Prostate gland (tissue), 2 donors: Measurements from ENCODE around the gene KCNK18. TPM values are rescaled to one million over a fixed set of nuclear protein-coding genes. Genes with fewer than 3 reads are reported as not detected.

ENCODE experiments used
- DNase-seq: peaks from one replicate; pipeline ENCODE4 v3.0.0-alpha.2; 2019; ENCODE audit warnings: low spot score
- H3K27ac ChIP-seq, 2 donors: fragments of 200-600 bp; sonication (generic); 2 replicates each; pipeline ENCODE4 v1.5.1; 2017 to 2019
- H3K27me3 ChIP-seq: fragments of 200-600 bp; sonication (generic); replicated peaks from 2 replicates; pipeline ENCODE4 v1.5.1; 2019; ENCODE audit not compliant: insufficient read depth
- H3K36me3 ChIP-seq, 2 donors: fragments of 200-600 bp; sonication (generic); 1 replicate in 1 of 2; 2 replicates in 1 of 2; pipeline versions ENCODE4 v1.5.1 to v1.8.1; 2017 to 2019
- H3K4me1 ChIP-seq: fragments of 200-600 bp; sonication (generic); replicated peaks from 2 replicates; pipeline ENCODE4 v1.5.1; 2019
- H3K4me3 ChIP-seq, 2 donors: fragments of 200-600 bp; sonication (generic); 2 replicates each; pipeline ENCODE4 v1.5.1; 2017 to 2019
- H3K9me3 ChIP-seq: fragments of 200-600 bp; sonication (generic); 2 replicates; pipeline ENCODE4 v1.5.1; 2017
- POLR2A ChIP-seq: fragments of 450-650 bp; IDR thresholded peaks from one replicate; pipeline ENCODE4 v1.6.1; 2016; ENCODE audit warnings: antibody characterized with exemption, mild to moderate bottlenecking
- POLR2AphosphoS5 ChIP-seq: sonication (generic); formaldehyde crosslinking; IDR thresholded peaks from one replicate; pipeline ENCODE4 v1.6.1; 2017; ENCODE audit warnings: antibody characterized with exemption
- WGBS: methylation state at CpG from one replicate; pipeline ENCODE4 v1.1.5; 2018; 5-methylcytosine and 5-hydroxymethylcytosine counted together
- intact Hi-C: fragments of 100-400 bp; cut with DNase I; formaldehyde crosslinking; loops from one replicate; pipeline ENCODE4 v1.14.2; 2022
- total RNA-seq, 2 donors: library from RNA; depleted of rRNA; stranded (reverse); fragments of >200 nt; gene quantifications; one replicate each; pipeline ENCODE4 v1.1.0, GENCODE V29; 2016
- TF ChIP-seq, protein P1 (sequence below), 4 experiments: fragments of 200-600 bp in 2 of 4; fragments of 450-650 bp in 2 of 4; sonication (generic) in 2 of 4; IDR thresholded peaks; 1 replicate in 3 of 4; 2 replicates in 1 of 4; pipeline ENCODE4 v1.5.1; 2016 to 2019; ENCODE audit warnings: antibody characterized with exemption in 4 of 4, mild to moderate bottlenecking in 2 of 4, moderate library complexity in 2 of 4

KCNK18 gene
- total RNA-seq, 2 donors from 2014 or later = not detected

DNA sequence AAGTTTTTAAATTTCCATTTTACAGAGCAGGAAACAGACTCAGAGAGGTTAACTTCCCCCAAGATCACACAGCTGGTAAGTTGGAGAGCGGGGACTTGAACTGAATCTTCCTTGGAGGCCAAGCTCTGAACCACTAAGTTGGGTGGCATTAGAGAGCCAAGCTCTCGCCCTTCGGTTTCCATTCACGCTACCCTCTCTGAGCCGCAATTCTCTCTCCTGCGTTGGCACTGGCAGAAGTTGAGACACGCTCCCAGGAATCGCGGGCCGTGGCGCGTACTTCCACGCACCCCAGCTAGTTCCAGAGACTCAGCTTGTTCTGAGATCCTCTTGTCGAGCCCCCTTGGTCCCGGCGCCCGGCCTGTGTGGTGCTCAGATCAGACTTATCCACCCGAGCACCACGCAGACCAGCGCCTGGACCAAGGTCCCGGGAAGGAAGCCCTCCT lies 29.9 kb upstream of the KCNK18 start:
- Histone ChIP-seq H3K4me1 (no peaks in the 10 kb centered on the region), H3K27me3 (peaks cover 61% of the 10 kb centered on the region), H3K27ac (no peak overlapping the region), H3K36me3 (no peaks in the 10 kb centered on the region), H3K4me3 (no peak overlapping the region), H3K9me3 (no peaks in the 10 kb centered on the region)
- intact Hi-C loops = loop anchor here (5.0 kb wide), 1 partner anchor 485 kb away; no protein-coding TSS in a partner anchor
- no peak for TF ChIP-seq POLR2AphosphoS5
- TF ChIP-seq, protein P1, sequence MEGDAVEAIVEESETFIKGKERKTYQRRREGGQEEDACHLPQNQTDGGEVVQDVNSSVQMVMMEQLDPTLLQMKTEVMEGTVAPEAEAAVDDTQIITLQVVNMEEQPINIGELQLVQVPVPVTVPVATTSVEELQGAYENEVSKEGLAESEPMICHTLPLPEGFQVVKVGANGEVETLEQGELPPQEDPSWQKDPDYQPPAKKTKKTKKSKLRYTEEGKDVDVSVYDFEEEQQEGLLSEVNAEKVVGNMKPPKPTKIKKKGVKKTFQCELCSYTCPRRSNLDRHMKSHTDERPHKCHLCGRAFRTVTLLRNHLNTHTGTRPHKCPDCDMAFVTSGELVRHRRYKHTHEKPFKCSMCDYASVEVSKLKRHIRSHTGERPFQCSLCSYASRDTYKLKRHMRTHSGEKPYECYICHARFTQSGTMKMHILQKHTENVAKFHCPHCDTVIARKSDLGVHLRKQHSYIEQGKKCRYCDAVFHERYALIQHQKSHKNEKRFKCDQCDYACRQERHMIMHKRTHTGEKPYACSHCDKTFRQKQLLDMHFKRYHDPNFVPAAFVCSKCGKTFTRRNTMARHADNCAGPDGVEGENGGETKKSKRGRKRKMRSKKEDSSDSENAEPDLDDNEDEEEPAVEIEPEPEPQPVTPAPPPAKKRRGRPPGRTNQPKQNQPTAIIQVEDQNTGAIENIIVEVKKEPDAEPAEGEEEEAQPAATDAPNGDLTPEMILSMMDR (IDR thresholded peaks at IDR 0.05) = no peak
- no peak for TF ChIP-seq POLR2A
- WGBS = 11% methylated on average over 21 of the region's 21 CpGs
- DNase-seq = no peak

DNA sequence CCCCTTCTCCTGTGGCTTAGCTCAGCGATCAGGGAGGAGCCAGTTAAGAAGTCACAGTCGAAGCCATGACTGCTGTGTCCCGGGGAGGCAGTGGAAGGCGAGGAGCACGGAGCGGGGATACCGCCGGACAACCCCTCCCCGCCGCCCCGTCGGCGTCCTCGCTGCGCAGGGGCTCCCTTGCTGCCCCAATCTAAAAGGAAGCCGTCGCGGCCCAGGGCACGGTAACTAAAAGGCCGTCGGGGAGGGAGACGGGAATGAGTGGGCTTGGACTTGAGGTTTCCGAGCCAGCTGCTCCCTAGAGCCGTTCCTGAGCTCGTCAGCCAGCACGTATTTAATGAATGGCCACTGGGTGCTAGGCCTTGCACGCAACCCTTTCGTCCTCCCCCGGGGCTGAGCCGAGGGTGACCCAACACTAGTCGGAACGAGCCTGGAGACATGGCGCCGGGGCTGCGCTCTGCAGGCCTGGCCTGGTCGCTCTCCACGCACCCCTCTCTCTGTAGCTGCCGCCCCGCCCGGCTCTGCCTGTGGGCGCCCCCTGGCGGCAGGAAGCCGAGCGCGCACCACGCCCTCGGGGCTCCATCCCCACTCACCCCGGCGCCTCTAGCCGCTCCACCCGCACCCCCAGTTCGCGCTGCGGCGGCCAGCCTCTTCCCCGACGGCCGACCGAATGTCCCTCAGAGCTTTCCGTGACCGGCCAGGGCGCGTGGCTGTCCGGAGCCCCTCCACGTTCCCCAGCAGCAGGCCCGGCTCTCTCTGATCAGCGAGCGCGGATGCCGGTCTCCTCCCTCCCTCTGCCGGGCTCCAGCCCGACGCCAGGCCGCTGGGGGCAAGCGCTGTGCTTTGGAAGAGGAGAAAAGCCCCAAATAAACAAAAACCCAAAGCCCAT lies 29.3 kb upstream of the KCNK18 start:
- Histone ChIP-seq H3K4me1 (no peaks in the 10 kb centered on the region), H3K27ac (no peak overlapping the region), H3K9me3 (no peaks in the 10 kb centered on the region), H3K36me3 (no peaks in the 10 kb centered on the region), H3K4me3 (peak overlapping the region in 1 of 2 donors; percentile 0), H3K27me3 (peaks cover 54% of the 10 kb centered on the region)
- TF ChIP-seq POLR2A (no peak), POLR2AphosphoS5 (no peak)
- TF ChIP-seq, protein P1 (IDR thresholded peaks at IDR 0.05) = peak; percentile 56 to 80 (median 70)
- no peak for DNase-seq
- intact Hi-C loops = loop anchor here (5.0 kb wide), 1 partner anchor 486 kb away; no protein-coding TSS in a partner anchor
- under 1% methylated on average over 47 of the region's 75 CpGs for WGBS

DNA sequence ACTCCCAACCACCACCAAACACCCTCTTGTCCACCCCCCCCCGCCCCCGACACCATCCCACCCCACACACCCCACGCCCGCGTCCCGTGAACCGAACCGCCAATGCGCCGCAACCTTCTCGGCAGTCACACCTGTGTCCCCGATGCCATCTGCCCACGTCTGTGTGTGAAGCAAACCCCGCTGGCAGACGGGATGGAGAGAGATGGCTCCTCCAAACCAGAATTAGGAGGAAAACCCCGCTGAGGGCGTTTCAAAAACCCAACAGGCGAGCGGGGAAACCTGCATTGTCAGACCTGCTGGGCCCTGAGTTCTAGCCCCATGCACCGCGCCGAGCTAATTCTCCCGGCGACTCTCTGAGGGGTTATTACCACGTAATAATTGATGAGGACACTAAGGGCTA lies 28.6 kb upstream of the KCNK18 start:
- Histone ChIP-seq H3K36me3 (no peaks in the 10 kb centered on the region), H3K9me3 (no peaks in the 10 kb centered on the region), H3K27me3 (peaks cover 50% of the 10 kb centered on the region), H3K27ac (no peak overlapping the region), H3K4me1 (no peaks in the 10 kb centered on the region), H3K4me3 (no peak overlapping the region)
- intact Hi-C loops = loop anchor here (5.0 kb wide), 1 partner anchor 486 kb away; no protein-coding TSS in a partner anchor
- TF ChIP-seq, protein P1 (IDR thresholded peaks at IDR 0.05) = no peak
- no peak for TF ChIP-seq POLR2AphosphoS5
- TF ChIP-seq POLR2A = no peak
- no peak for DNase-seq
- WGBS = 5% methylated on average over 24 of the region's 25 CpGs

DNA sequence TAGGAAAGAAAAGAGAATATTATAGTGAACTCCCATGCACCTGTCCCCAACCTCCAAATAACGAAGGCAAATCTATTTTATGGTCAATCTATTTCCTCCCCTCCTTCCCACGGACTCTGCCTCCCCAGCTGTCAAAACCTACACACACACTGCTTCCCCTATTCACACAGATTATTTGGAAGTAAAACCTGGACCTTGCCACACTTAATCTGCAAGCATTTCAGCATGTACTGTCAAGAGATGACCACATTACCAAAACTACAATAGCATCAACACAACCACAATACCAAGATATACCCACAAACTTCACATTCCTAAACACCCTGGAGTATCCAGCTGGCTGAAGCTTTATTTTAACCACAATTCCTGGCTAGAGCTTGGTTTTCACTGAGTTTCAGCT lies 27.8 kb upstream of the KCNK18 start:
- Histone ChIP-seq H3K27ac (no peak overlapping the region), H3K36me3 (no peaks in the 10 kb centered on the region), H3K27me3 (peaks cover 49% of the 10 kb centered on the region), H3K4me1 (no peaks in the 10 kb centered on the region), H3K4me3 (no peak overlapping the region), H3K9me3 (no peaks in the 10 kb centered on the region)
- no peak for TF ChIP-seq POLR2AphosphoS5
- TF ChIP-seq POLR2A = no peak
- TF ChIP-seq, protein P1 (IDR thresholded peaks at IDR 0.05) = no peak
- DNase-seq = no peak
- intact Hi-C loops = loop anchor here (5.0 kb wide), 1 partner anchor 487 kb away; no protein-coding TSS in a partner anchor
- 34% methylated on average over 2 of the region's 2 CpGs for WGBS
